Tibial nerve (tissue), 4 donors: ENCODE measurements around the gene PRKAG2. TPM values are rescaled to one million over a fixed set of nuclear protein-coding genes. Genes with fewer than 3 reads are reported as not detected.

Source experiments
- DNase-seq, 2 donors: peaks; one replicate each; pipeline ENCODE4 v3.0.0-alpha.2; 2019; ENCODE audit warnings: low spot score in 2 of 2
- H3K27ac ChIP-seq, 4 donors: fragments of 200-600 bp; sonication (generic) in 3 of 4; one replicate each; pipeline ENCODE4 v1.5.1; 2017 to 2019; ENCODE audit warnings: mild to moderate bottlenecking in 1 of 4
- H3K27me3 ChIP-seq, 2 donors: fragments of 200-600 bp; sonication (generic) in 1 of 2; one replicate each; pipeline versions ENCODE4 v1.5.1 to v1.6.0; 2017 to 2019
- H3K36me3 ChIP-seq, 3 donors: fragments of 200-600 bp; sonication (generic); one replicate each; pipeline ENCODE4 v1.5.1; 2018 to 2019
- H3K4me1 ChIP-seq, 4 donors: fragments of 200-600 bp; sonication (generic) in 3 of 4; one replicate each; pipeline ENCODE4 v1.5.1; 2017 to 2019
- H3K4me3 ChIP-seq, 4 donors: fragments of 200-600 bp; sonication (generic) in 3 of 4; one replicate each; pipeline ENCODE4 v1.5.1; 2017 to 2019; ENCODE audit warnings: mild to moderate bottlenecking in 1 of 4, moderate library complexity in 1 of 4
- H3K9me3 ChIP-seq, 4 donors: fragments of 200-600 bp; sonication (generic) in 3 of 4; one replicate each; pipeline ENCODE4 v1.5.1; 2017 to 2019
- CTCF ChIP-seq, 5 experiments: fragments of 200-600 bp in 3 of 5; fragments of 450-650 bp in 2 of 5; sonication (generic) in 3 of 5; IDR thresholded peaks; one replicate each; pipeline ENCODE4 v1.5.1; 2016 to 2019; ENCODE audit warnings: antibody characterized with exemption in 5 of 5, mild to moderate bottlenecking in 3 of 5, moderate library complexity in 2 of 5
- EP300 ChIP-seq, 2 donors: sonication (generic); formaldehyde crosslinking; IDR thresholded peaks; one replicate each; pipeline ENCODE4 v1.6.1; 2017; ENCODE audit warnings: antibody characterized with exemption in 2 of 2, mild to moderate bottlenecking in 1 of 2
- POLR2A ChIP-seq, 2 donors: fragments of 450-650 bp; IDR thresholded peaks; one replicate each; pipeline ENCODE4 v1.6.1; 2017; ENCODE audit warnings: antibody characterized with exemption in 2 of 2, mild to moderate bottlenecking in 2 of 2, moderate library complexity in 2 of 2
- WGBS, 2 donors: methylation state at CpG; one replicate each; pipeline ENCODE4 v1.1.5; 2018; 5-methylcytosine and 5-hydroxymethylcytosine counted together
- total RNA-seq, 4 donors: library from RNA; depleted of rRNA; stranded (reverse); fragments of >200 nt; gene quantifications; one replicate each; pipeline ENCODE4 v1.1.0, GENCODE V29; 2016

PRKAG2 gene
- total RNA-seq, 4 donors from 2014 or later, result 24.5 to 82.6 (median 38.3) TPM

DNA sequence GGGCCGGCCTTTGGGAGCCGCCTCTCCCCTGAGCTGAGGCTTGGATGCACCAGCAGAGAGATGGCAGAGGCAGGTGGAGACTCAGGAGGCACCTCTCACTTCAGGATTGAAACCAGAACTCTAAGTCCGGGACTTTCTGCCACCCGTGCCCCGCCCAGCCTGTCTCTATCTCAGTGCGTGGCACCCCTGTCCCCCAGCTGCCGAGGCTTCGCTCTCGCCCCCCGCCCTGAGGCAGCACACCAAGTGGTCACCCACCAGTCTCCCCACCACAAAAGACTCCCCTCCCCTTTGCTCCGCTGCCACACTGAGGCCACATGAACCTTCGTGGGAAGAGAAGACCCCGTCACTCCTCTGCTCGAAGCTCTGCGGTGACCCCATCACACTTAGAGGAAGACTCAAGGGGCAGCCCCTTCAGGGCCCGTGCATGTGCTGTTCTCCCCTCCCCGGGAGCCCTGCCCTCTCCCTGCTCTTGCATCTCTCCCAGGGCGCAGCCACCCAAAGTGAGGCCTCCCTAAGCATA is 166.7 kb downstream of the PRKAG2 start:
- Histone ChIP-seq H3K36me3 (no peaks in the 10 kb centered on the region), H3K4me3 (no peak overlapping the region), H3K27ac (peak overlapping the region in 1 of 4 donors; percentile 34), H3K27me3 (no peaks in the 10 kb centered on the region), H3K9me3 (no peaks in the 10 kb centered on the region), H3K4me1 (peaks cover 0 to 21% (median 0%) of the 10 kb centered on the region in 4 donors)
- 90 to 95% methylated on average over 18 of the region's 18 CpGs for WGBS, 2 donors
- TF ChIP-seq CTCF (IDR thresholded peaks at IDR 0.05) (no peak), POLR2A (IDR thresholded peaks at IDR 0.05) (no peak), EP300 (IDR thresholded peaks at IDR 0.05) (no peak)
- no peak for DNase-seq

- H3K4me3 ChIP-seq, result no peak overlapping the region
- H3K9me3 ChIP-seq, result no peaks in the 10 kb centered on the region
- DNase-seq, result no peak
- H3K27ac ChIP-seq, result no peak overlapping the region
- peaks cover 0 to 22% (median 0%) of the 10 kb centered on the region in 4 donors for H3K4me1 ChIP-seq
- no peaks in the 10 kb centered on the region for H3K36me3 ChIP-seq
- no peaks in the 10 kb centered on the region for H3K27me3 ChIP-seq
- 90% methylated on average over 14 of the region's 14 CpGs for WGBS, 2 donors
- TF ChIP-seq EP300 (IDR thresholded peaks at IDR 0.05) (no peak), POLR2A (IDR thresholded peaks at IDR 0.05) (no peak), CTCF (IDR thresholded peaks at IDR 0.05) (no peak)
These were observed 167.5 kb downstream of the PRKAG2 start for GRCh38 chr7:151709141-151710038.

GRCh38 chr7:151708610-151709009 is 168.3 kb downstream of the PRKAG2 start:
- DNase-seq, result no peak
- no peak overlapping the region for H3K27ac ChIP-seq
- TF ChIP-seq CTCF (IDR thresholded peaks at IDR 0.05) (no peak), POLR2A (IDR thresholded peaks at IDR 0.05) (no peak), EP300 (IDR thresholded peaks at IDR 0.05) (no peak)
- WGBS, 2 donors, result 89 to 93% methylated on average over 8 of the region's 8 CpGs
- H3K36me3 ChIP-seq, result no peaks in the 10 kb centered on the region
- H3K27me3 ChIP-seq, result no peaks in the 10 kb centered on the region
- no peak overlapping the region for H3K4me3 ChIP-seq
- H3K4me1 ChIP-seq, result peaks cover 0 to 22% (median 0%) of the 10 kb centered on the region in 4 donors
- H3K9me3 ChIP-seq, result no peaks in the 10 kb centered on the region

DNA sequence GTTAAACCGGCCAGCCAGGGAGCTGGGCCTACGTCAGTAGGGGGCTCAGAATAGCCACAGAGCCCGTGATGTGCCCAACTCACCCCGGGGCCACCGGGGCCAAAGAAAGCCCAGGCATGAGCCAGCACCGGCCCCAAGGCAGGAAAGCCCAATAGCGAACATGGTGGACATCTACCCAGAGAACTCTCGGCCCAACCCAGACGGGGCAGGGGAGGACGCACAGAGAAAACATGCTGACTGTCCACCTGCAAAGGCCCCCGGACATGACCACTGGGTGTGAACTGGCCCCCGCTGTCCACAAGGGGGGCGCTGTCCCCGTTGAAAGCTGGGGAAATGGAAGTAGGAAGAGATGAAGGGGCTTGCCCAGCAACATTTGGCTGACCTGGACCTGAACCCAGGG is 169.2 kb downstream of the PRKAG2 start:
- H3K4me3 ChIP-seq, result no peak overlapping the region
- H3K4me1 ChIP-seq, result peaks cover 0 to 19% (median 0%) of the 10 kb centered on the region in 4 donors
- TF ChIP-seq CTCF (IDR thresholded peaks at IDR 0.05) (no peak), POLR2A (IDR thresholded peaks at IDR 0.05) (no peak), EP300 (IDR thresholded peaks at IDR 0.05) (no peak)
- no peak overlapping the region for H3K27ac ChIP-seq
- H3K27me3 ChIP-seq, result no peaks in the 10 kb centered on the region
- 82 to 89% methylated on average over 13 to 14 of the region's 14 CpGs for WGBS, 2 donors
- no peaks in the 10 kb centered on the region for H3K36me3 ChIP-seq
- no peaks in the 10 kb centered on the region for H3K9me3 ChIP-seq
- no peak for DNase-seq

GRCh38 chr7:151707105-151707469 is 169.8 kb downstream of the PRKAG2 start:
- Histone ChIP-seq H3K27me3 (no peaks in the 10 kb centered on the region), H3K9me3 (no peaks in the 10 kb centered on the region), H3K4me1 (peaks cover 0 to 12% (median 0%) of the 10 kb centered on the region in 4 donors), H3K27ac (no peak overlapping the region), H3K36me3 (no peaks in the 10 kb centered on the region), H3K4me3 (no peak overlapping the region)
- TF ChIP-seq EP300 (IDR thresholded peaks at IDR 0.05) (no peak), POLR2A (IDR thresholded peaks at IDR 0.05) (no peak), CTCF (IDR thresholded peaks at IDR 0.05) (no peak)
- 87 to 90% methylated on average over 8 of the region's 8 CpGs for WGBS, 2 donors
- no peak for DNase-seq
